NT2/D1 (cell line): ENCODE results near the gene STAT4.

Experiments used
- DNase-seq: peaks from one replicate; pipeline ENCODE4 v3.0.0-alpha.2; 2011; ENCODE audit warnings: low read depth, low spot score
- H3K27me3 ChIP-seq: 2 replicates; pipeline ENCODE4 v1.6.0; 2011; ENCODE audit warnings: mild to moderate bottlenecking; ENCODE audit not compliant: insufficient read length, insufficient read depth
- H3K36me3 ChIP-seq: 2 replicates; pipeline ENCODE4 v1.6.1; 2011; ENCODE audit warnings: mild to moderate bottlenecking, low read length, mixed read lengths; ENCODE audit not compliant: insufficient read depth, insufficient read length
- H3K4me1 ChIP-seq: 2 replicates; pipeline ENCODE4 v1.5.1; 2011; ENCODE audit not compliant: insufficient read depth, insufficient read length
- H3K4me3 ChIP-seq: 2 replicates; pipeline ENCODE4 v1.5.1; 2011; ENCODE audit warnings: low read depth; ENCODE audit not compliant: insufficient read length
- H3K9ac ChIP-seq: 2 replicates; pipeline ENCODE4 v1.6.0; 2011; ENCODE audit warnings: low read depth; ENCODE audit not compliant: insufficient read length
- H3K9me3 ChIP-seq: 2 replicates; pipeline ENCODE4 v1.5.1; 2011; ENCODE audit warnings: mild to moderate bottlenecking, low read length; ENCODE audit not compliant: insufficient read depth
- SUZ12 ChIP-seq: IDR thresholded peaks from 2 replicates; pipeline ENCODE4 v1.6.1; 2011; ENCODE audit not compliant: insufficient read length, insufficient read depth; ENCODE audit errors: extremely low read depth
- YY1 ChIP-seq: IDR thresholded peaks from 2 replicates; pipeline ENCODE4 v1.6.1; 2011; ENCODE audit not compliant: insufficient read length, insufficient read depth
- ZNF274 ChIP-seq: IDR thresholded peaks from 2 replicates; pipeline ENCODE4 v1.6.1; 2011; ENCODE audit warnings: mild to moderate bottlenecking, low read depth, low read length

The STAT4 gene

DNA sequence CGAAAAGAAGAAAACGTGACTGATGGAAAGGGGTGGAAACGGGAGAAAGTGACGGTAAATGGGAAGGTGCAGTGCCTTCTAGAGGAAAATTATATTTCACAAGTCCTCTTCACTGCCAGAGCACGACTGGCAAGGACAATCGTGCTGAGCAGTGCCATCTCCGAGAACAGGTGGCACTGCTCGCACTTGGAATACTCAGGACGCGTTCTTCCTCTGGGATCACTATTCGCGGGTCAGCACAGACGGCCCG lies 137.2 kb downstream of the STAT4 start:
- peaks cover 28% of the 10 kb centered on the region for H3K27me3 ChIP-seq
- TF ChIP-seq YY1 (no peak), SUZ12 (no peak), ZNF274 (no peak)
- H3K9ac ChIP-seq = peak overlapping the region; percentile 92
- H3K4me1 ChIP-seq = no peaks in the 10 kb centered on the region
- peaks cover 11% of the 10 kb centered on the region; the same call in 1 of the 2 replicates for H3K9me3 ChIP-seq
- peaks cover 24% of the 10 kb centered on the region for H3K36me3 ChIP-seq
- H3K4me3 ChIP-seq = peak overlapping the region; percentile 86
- no peak for DNase-seq

- Histone ChIP-seq H3K27me3 (peaks cover 24% of the 10 kb centered on the region), H3K4me1 (no peaks in the 10 kb centered on the region), H3K4me3 (peak overlapping the region; percentile 86), H3K9ac (peak overlapping the region; percentile 92), H3K36me3 (peaks cover 29% of the 10 kb centered on the region), H3K9me3 (peaks cover 11% of the 10 kb centered on the region; the same call in 1 of the 2 replicates)
- no peak for DNase-seq
- no peak for TF ChIP-seq YY1
- TF ChIP-seq ZNF274 = no peak
- no peak for TF ChIP-seq SUZ12
These were observed 137.7 kb downstream of the STAT4 start for GRCh38 chr2:191012845-191013681.

DNA sequence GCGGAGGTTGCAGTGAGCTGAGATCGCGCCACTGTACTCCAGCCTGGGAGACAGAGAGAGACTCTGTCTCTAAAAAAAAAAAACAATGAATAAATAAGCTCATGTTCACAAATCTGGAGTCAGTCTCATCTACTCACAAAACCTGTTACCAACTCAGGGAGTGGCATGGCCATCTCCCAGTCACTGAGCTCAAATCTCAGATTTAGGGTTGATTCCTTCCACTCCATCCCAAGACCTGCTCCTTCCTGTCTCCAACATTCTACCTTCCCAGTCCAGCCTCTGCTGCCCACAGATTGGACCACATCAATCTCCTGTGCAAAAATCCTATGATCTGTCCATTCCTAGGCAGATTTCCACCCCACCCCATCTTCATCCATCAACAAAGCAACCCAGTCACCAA lies 138.4 kb downstream of the STAT4 start:
- no peaks in the 10 kb centered on the region for H3K4me1 ChIP-seq
- peaks cover 11% of the 10 kb centered on the region; the same call in 1 of the 2 replicates for H3K9me3 ChIP-seq
- peaks cover 35% of the 10 kb centered on the region for H3K36me3 ChIP-seq
- H3K9ac ChIP-seq = no peak overlapping the region
- TF ChIP-seq SUZ12 (no peak), YY1 (no peak), ZNF274 (no peak)
- no peak for DNase-seq
- no peak overlapping the region for H3K4me3 ChIP-seq
- peaks cover 24% of the 10 kb centered on the region for H3K27me3 ChIP-seq

DNA sequence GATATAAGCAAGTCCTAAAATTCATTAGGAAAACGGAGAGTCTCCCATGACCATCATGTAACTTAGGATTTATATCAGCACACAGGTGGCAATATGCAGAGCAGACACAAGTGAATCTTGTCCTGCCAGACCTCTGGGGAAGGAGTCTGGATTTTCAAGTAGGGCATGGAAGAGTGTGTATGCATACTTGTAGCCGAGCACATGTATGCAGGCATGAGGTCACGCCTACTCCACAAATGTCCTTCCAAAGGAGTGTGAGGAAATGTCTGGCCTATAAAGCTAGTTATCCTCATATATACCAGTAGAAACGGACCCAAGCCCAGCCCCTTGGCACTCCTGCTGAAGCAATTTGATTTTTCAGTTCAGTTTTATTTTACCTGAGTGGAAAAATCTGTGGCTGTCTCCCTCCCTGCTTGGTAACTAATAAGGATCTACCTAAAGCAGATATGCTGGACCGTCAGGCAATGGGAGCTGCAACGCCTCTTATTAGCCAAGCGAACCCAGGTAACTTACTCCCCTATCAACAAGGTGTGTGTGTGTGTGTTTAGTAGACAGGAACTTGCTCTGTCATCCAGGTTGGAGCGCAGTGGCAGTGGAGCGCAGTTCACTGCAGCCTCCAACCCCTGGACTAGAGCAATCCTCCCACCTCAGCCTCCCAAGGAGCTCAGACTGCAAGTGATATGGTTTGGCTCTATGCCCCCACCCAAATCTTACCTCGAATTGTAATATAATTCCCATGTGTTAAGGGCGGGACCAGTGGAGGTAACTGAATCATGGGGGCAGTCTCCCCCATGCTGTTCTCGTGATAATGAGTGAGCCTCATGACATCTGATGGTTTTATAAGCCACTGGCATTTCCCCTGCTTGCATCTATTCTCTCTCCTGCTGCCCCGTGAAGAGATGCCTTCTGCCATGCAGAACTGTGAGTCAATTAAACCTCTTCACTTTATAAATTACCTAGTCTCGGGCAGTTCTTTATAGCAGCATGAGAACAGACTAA lies 139.6 kb downstream of the STAT4 start:
- no peak overlapping the region for H3K4me3 ChIP-seq
- peaks cover 46% of the 10 kb centered on the region for H3K36me3 ChIP-seq

GRCh38 chr2:191009541-191010374 lies 141.0 kb downstream of the STAT4 start:
- DNase-seq = no peak
- H3K4me3 ChIP-seq = no peak overlapping the region
- no peaks in the 10 kb centered on the region for H3K4me1 ChIP-seq
- no peak overlapping the region for H3K9ac ChIP-seq
- TF ChIP-seq ZNF274 = no peak
- TF ChIP-seq YY1 = no peak
- no peak for TF ChIP-seq SUZ12
- peaks cover 2% of the 10 kb centered on the region for H3K27me3 ChIP-seq
- H3K9me3 ChIP-seq = peaks cover 3% of the 10 kb centered on the region; the same call in 1 of the 2 replicates
- H3K36me3 ChIP-seq = peaks cover 59% of the 10 kb centered on the region

More for the DNA sequence above, 139.6 kb downstream of the STAT4 start:
- no peak overlapping the region for H3K9ac ChIP-seq
- H3K27me3 ChIP-seq = peaks cover 15% of the 10 kb centered on the region
- DNase-seq = no peak
- no peak for TF ChIP-seq ZNF274
- no peak for TF ChIP-seq YY1
- peaks cover 11% of the 10 kb centered on the region; the same call in 1 of the 2 replicates for H3K9me3 ChIP-seq
- H3K4me1 ChIP-seq = no peaks in the 10 kb centered on the region

DNA sequence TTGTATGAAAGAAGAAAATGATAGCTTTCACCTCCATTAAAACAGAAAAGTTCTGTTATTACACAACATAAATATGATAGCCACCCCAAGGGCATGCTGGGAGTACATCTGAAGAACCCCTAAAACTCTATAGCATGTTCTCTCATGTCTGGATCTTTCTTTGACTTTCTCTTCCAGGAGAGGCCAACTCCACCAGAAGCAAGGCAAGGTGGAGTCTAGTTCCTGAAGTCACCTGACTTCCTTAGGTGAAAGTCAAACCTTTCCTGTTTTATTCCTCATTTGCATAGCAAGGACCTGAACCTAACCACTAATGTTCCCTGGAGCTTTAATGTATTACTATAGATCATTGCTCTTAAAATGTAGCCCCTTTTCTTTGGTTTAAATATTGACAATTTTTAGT lies 142.5 kb downstream of the STAT4 start:
- Histone ChIP-seq H3K36me3 (peaks cover 73% of the 10 kb centered on the region), H3K9me3 (no peaks in the 10 kb centered on the region), H3K9ac (no peak overlapping the region), H3K27me3 (no peaks in the 10 kb centered on the region), H3K4me3 (no peak overlapping the region), H3K4me1 (no peaks in the 10 kb centered on the region)
- DNase-seq = no peak
- TF ChIP-seq YY1 (no peak), ZNF274 (no peak), SUZ12 (no peak)
